IPS-15b (cell line): Measurements from ENCODE around the gene SLC35G3.
"Not testable (repeated sequence)": the region's sequence is repeated elsewhere in the genome, so short reads cannot be mapped to it uniquely, and the experiment has no call there.

Source experiments
- H3K27me3 ChIP-seq: one replicate; pipeline ENCODE4 v1.6.1; 2013; ENCODE audit warnings: low read length; ENCODE audit not compliant: control insufficient read depth, insufficient read depth
- H3K36me3 ChIP-seq: one replicate; pipeline ENCODE4 v1.6.1; 2013; ENCODE audit warnings: low read length; ENCODE audit not compliant: control insufficient read depth, insufficient read depth
- H3K4me1 ChIP-seq: one replicate; pipeline ENCODE4 v1.6.1; 2013; ENCODE audit warnings: mild to moderate bottlenecking, low read length; ENCODE audit not compliant: control insufficient read depth, insufficient read depth
- H3K4me3 ChIP-seq: one replicate; pipeline ENCODE4 v1.5.1; 2013; ENCODE audit warnings: low read depth, low read length
- H3K9ac ChIP-seq: one replicate; pipeline ENCODE4 v1.6.1; 2013; ENCODE audit warnings: low read depth, mild to moderate bottlenecking, low read length
- H3K9me3 ChIP-seq: one replicate; pipeline ENCODE4 v1.6.1; 2013; ENCODE audit warnings: mild to moderate bottlenecking, low read length; ENCODE audit not compliant: control insufficient read depth, insufficient read depth

SLC35G3 gene

DNA sequence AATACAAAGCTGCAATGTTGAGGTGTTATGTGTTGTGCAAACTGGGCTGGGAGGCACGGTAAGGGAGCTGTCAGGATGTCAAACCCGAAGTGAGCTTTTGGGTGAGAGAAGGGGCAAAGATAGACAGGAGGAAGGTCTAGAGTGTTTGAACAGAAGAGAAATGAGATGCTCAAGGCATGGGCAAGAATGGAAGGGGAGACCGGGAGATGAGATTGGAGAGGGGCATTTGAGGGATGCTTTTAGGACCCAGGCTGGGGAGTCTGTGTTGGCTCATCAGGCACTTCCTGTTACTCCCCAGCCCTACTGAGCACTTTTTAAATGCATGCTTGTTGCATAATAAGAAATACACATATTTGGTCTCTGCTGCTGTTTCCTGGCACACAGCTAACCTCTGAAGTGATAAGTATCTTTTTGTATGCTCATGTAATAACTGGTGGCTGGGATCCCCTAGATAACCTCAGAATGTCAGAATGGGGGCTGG, 32.9 kb downstream of the SLC35G3 start:
- H3K9me3 ChIP-seq: no peaks in the 10 kb centered on the region
- H3K27me3 ChIP-seq: no peaks in the 10 kb centered on the region
- H3K4me1 ChIP-seq: no peaks in the 10 kb centered on the region
- no peak overlapping the region for H3K9ac ChIP-seq
- H3K36me3 ChIP-seq: peaks cover 3% of the 10 kb centered on the region
- H3K4me3 ChIP-seq: no peak overlapping the region

DNA sequence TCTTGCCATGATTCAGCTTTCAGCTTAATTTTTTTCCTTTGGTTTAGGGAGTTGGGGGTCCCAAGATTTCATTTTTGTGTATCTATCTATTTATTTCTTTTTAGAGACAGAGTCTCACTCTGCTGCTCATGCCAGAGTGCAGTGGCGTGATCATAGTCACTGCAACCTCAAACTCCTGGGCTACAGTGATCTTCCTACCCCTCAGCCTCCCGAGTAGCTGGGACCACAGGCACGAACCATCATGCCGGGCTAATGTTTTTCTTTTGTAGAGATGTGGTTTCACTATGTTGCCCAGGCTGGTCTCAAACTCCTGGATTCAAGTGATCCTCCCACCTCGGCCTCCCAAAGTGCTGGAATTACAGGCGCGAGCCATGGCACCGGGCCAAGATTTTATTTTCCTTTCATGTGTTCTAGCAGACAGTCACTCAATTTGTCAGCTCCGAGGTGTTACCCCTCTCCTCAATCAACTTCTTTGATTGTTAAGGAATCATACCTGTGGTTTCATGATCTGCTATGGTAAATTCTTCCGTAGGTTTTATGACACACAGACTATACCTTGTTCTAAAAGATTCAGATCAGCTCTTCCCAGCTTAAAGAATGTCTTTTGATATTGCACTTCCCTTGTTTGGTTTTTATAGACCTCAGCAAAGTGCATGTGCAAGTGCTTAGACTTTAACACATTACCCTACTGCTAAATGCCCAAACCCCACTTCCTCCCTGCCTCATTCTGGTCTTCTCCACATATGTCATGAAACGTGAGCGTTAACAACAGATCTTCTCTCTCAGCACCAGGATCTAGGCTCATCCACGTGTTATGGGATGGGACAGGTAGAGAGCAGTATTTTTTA, 33.6 kb downstream of the SLC35G3 start:
- H3K4me3 ChIP-seq: no peak overlapping the region
- no peaks in the 10 kb centered on the region for H3K27me3 ChIP-seq
- H3K9me3 ChIP-seq: no peaks in the 10 kb centered on the region
- peaks cover 3% of the 10 kb centered on the region for H3K36me3 ChIP-seq
- H3K4me1 ChIP-seq: no peaks in the 10 kb centered on the region
- no peak overlapping the region for H3K9ac ChIP-seq

- H3K36me3 ChIP-seq: peaks cover 3% of the 10 kb centered on the region
Observed at GRCh38 chr17:35159940-35160339, 34.3 kb downstream of the SLC35G3 start.

GRCh38 chr17:35155246-35155645, 38.9 kb downstream of the SLC35G3 start:
- Histone ChIP-seq H3K9me3 (no peaks in the 10 kb centered on the region), H3K4me1 (no peaks in the 10 kb centered on the region), H3K4me3 (no peak overlapping the region), H3K36me3 (no peaks in the 10 kb centered on the region), H3K27me3 (no peaks in the 10 kb centered on the region), H3K9ac (no peak overlapping the region)

More at GRCh38 chr17:35159940-35160339, 34.3 kb downstream of the SLC35G3 start:
- no peak overlapping the region for H3K4me3 ChIP-seq
- no peak overlapping the region for H3K9ac ChIP-seq
- H3K27me3 ChIP-seq: no peaks in the 10 kb centered on the region
- H3K4me1 ChIP-seq: no peaks in the 10 kb centered on the region
- H3K9me3 ChIP-seq: no peaks in the 10 kb centered on the region

GRCh38 chr17:35154196-35155165, 39.7 kb downstream of the SLC35G3 start:
- Histone ChIP-seq H3K4me3 (no peak overlapping the region), H3K9me3 (no peaks in the 10 kb centered on the region), H3K4me1 (no peaks in the 10 kb centered on the region), H3K27me3 (no peaks in the 10 kb centered on the region), H3K36me3 (no peaks in the 10 kb centered on the region), H3K9ac (no peak overlapping the region)

GRCh38 chr17:35152421-35153140, 41.6 kb downstream of the SLC35G3 start:
- Histone ChIP-seq H3K9me3 (no peaks in the 10 kb centered on the region), H3K36me3 (no peaks in the 10 kb centered on the region), H3K27me3 (no peaks in the 10 kb centered on the region), H3K4me1 (no peaks in the 10 kb centered on the region), H3K4me3 (no peak overlapping the region), H3K9ac (no peak overlapping the region)

GRCh38 chr17:35151080-35151479, 43.1 kb downstream of the SLC35G3 start:
- not testable (repeated sequence) for H3K36me3 ChIP-seq, H3K4me1 ChIP-seq, H3K9ac ChIP-seq, H3K9me3 ChIP-seq, H3K4me3 ChIP-seq, H3K27me3 ChIP-seq

DNA sequence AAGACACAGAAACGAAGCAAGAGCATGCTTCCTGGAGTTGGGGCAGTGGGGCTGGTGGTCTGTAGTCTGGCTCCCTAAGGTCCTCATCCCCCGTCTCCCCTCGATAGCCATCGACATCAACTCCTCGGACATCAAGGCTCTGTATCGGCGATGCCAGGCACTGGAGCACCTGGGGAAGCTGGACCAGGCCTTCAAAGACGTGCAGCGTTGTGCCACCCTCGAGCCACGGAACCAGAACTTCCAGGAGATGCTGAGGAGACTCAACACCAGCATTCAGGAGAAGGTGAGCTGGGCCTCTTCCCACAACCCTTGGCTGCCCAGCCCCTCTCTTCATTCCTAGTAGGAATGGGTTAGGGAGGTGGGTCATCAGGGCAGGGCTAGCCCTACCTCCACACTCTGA, 44.3 kb downstream of the SLC35G3 start:
- no peaks in the 10 kb centered on the region for H3K9me3 ChIP-seq
- H3K4me3 ChIP-seq: no peak overlapping the region
- peaks cover 3% of the 10 kb centered on the region for H3K4me1 ChIP-seq
- H3K27me3 ChIP-seq: no peaks in the 10 kb centered on the region
- H3K36me3 ChIP-seq: no peaks in the 10 kb centered on the region
- no peak overlapping the region for H3K9ac ChIP-seq

GRCh38 chr17:35148144-35148543, 46.0 kb downstream of the SLC35G3 start:
- Histone ChIP-seq H3K4me1 (peaks cover 3% of the 10 kb centered on the region), H3K9me3 (no peaks in the 10 kb centered on the region), H3K4me3 (no peak overlapping the region), H3K36me3 (no peaks in the 10 kb centered on the region), H3K27me3 (no peaks in the 10 kb centered on the region), H3K9ac (no peak overlapping the region)

DNA sequence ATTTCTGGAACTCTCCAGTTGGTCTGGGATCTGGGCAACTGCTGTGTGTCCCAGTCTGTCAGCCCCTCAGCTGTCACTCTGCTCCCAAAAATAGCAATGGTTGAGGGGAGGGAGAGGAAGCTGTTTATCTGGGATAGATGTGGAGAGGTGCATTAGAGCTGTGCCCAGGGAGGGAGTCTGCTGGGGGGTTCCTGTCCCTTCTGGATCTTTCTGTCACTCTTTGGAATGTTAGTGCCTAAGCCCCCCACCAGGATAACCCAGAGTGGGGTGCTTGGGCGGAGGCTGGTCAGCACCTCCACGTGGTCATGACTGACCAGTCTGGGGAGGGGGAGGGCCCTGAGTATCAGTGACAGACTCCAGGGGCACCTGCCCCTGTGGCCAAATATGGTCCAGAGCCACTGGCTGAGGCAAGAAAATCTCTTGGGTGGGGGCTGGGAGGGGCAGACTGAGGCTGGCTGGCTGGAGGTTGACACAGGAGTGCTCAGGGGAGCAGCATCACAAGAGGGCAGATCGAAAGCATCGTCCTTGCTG, 46.8 kb downstream of the SLC35G3 start, which contains the start of gene UNC45B:
UNC45B (plus strand) TSS at position 443 of the 531 bp plus-strand sequence. CDS start 447 bp downstream, outside the sequence.
- Histone ChIP-seq H3K27me3 (no peaks in the 10 kb centered on the region), H3K9ac (no peak within 1 kb of the TSS), H3K4me3 (no peak within 1 kb of the TSS), H3K9me3 (no peaks in the 10 kb centered on the region), H3K36me3 (no peaks in the 10 kb centered on the region), H3K4me1 (peaks cover 3% of the 10 kb centered on the region)
